Body of pancreas (tissue), 4 donors: ENCODE measurements around the gene PVR.

Experiments used
- CTCF ChIP-seq, 7 experiments: fragments of 450-650 bp in 4 of 7; fragments of 200-600 bp in 3 of 7; sonication (generic) in 3 of 7; IDR thresholded peaks; one replicate each; pipeline ENCODE4 v1.5.1; 2016 to 2019; ENCODE audit warnings: antibody characterized with exemption in 7 of 7
- POLR2A ChIP-seq, 3 donors: fragments of 450-650 bp; IDR thresholded peaks; one replicate each; pipeline ENCODE4 v1.6.1; 2016; ENCODE audit warnings: antibody characterized with exemption in 3 of 3, mild to moderate bottlenecking in 2 of 3

- TF ChIP-seq CTCF (IDR thresholded peaks at IDR 0.05) = no peak
- TF ChIP-seq POLR2A (IDR thresholded peaks at IDR 0.05) = no peak
Observed at GRCh38 chr19:44705502-44706010, 61.8 kb downstream of the PVR start.
